Measurements from ENCODE around the gene CAMK2B.

The CAMK2B gene

GRCh38 chr7:44235066-44235465, 90.3 kb downstream of the CAMK2B start:
- Histone ChIP-seq H3K18ac (ENCODE audit: low read length) (no peak overlapping the region), H2BK5ac (ENCODE audit: low read length) (no peak overlapping the region), H3K4me2 (ENCODE audit: low read length) (no peak overlapping the region), H3K56ac (ENCODE audit: low read length) (no peak overlapping the region), H4K8ac (ENCODE audit: low read depth, low read length) (no peak overlapping the region), H2AK5ac (ENCODE audit: low read length) (no peak overlapping the region), H3K4me3 (ENCODE audit: low read length) (no peak overlapping the region), H3K27ac (ENCODE audit: low read depth, low read length) (no peak overlapping the region), H3K23ac (ENCODE audit: low read length) (no peak overlapping the region), H3K79me1 (ENCODE audit: low read length) (no peaks in the 10 kb centered on the region), H3K79me2 (ENCODE audit: control insufficient read depth, insufficient read depth, low read length) (no peaks in the 10 kb centered on the region), H3K9ac (ENCODE audit: low read length) (no peak overlapping the region), H2BK15ac (replicated peaks; ENCODE audit: low read depth) (no peak overlapping the region), H2BK120ac (ENCODE audit: low read depth, low read length) (no peak overlapping the region), H3K4me1 (ENCODE audit: control insufficient read depth, low read depth, low read length) (no peaks in the 10 kb centered on the region), H3K4ac (ENCODE audit: low read depth, low read length) (no peak overlapping the region), H4K5ac (ENCODE audit: low read length) (no peak overlapping the region), H3K36me3 (ENCODE audit: control insufficient read depth, insufficient read depth, low read length) (no peaks in the 10 kb centered on the region), H3K27me3 (ENCODE audit: insufficient read depth, low read length, poor library complexity) (no peaks in the 10 kb centered on the region)
- DNase-seq: no peak
- WGBS (ENCODE audit: extremely low coverage, insufficient coverage, low lambda C conversion rate): no CpG with 5 or more reads among the region's 8 CpGs

- no CpG with 5 or more reads among the region's 22 CpGs for WGBS (ENCODE audit: extremely low coverage, insufficient coverage, low lambda C conversion rate)
- no peak overlapping the region for H3K27ac ChIP-seq (ENCODE audit: low read depth, low read length)
- no peak overlapping the region for H3K4ac ChIP-seq (ENCODE audit: low read depth, low read length)
- no peaks in the 10 kb centered on the region for H3K4me1 ChIP-seq (ENCODE audit: control insufficient read depth, low read depth, low read length)
- H4K5ac ChIP-seq (ENCODE audit: low read length): no peak overlapping the region
- no peak overlapping the region for H2BK5ac ChIP-seq (ENCODE audit: low read length)
- no peaks in the 10 kb centered on the region for H3K79me2 ChIP-seq (ENCODE audit: control insufficient read depth, insufficient read depth, low read length)
- H3K4me3 ChIP-seq (ENCODE audit: low read length): no peak overlapping the region
- no peak overlapping the region for H2BK15ac ChIP-seq (replicated peaks; ENCODE audit: low read depth)
- no peak overlapping the region for H3K18ac ChIP-seq (ENCODE audit: low read length)
- no peak overlapping the region for H3K56ac ChIP-seq (ENCODE audit: low read length)
- H2BK120ac ChIP-seq (ENCODE audit: low read depth, low read length): no peak overlapping the region
- no peaks in the 10 kb centered on the region for H3K27me3 ChIP-seq (ENCODE audit: insufficient read depth, low read length, poor library complexity)
- H3K79me1 ChIP-seq (ENCODE audit: low read length): no peaks in the 10 kb centered on the region
- no peak overlapping the region for H3K9ac ChIP-seq (ENCODE audit: low read length)
- H3K36me3 ChIP-seq (ENCODE audit: control insufficient read depth, insufficient read depth, low read length): no peaks in the 10 kb centered on the region
- H3K23ac ChIP-seq (ENCODE audit: low read length): no peak overlapping the region
- H4K8ac ChIP-seq (ENCODE audit: low read depth, low read length): no peak overlapping the region
- no peak for DNase-seq
- no peak overlapping the region for H2AK5ac ChIP-seq (ENCODE audit: low read length)
- no peak overlapping the region for H3K4me2 ChIP-seq (ENCODE audit: low read length)
These were observed 92.3 kb downstream of the CAMK2B start for GRCh38 chr7:44232901-44233715.

GRCh38 chr7:44232396-44232795, 93.0 kb downstream of the CAMK2B start:
- Histone ChIP-seq H3K18ac (ENCODE audit: low read length) (no peak overlapping the region), H3K56ac (ENCODE audit: low read length) (no peak overlapping the region), H2AK5ac (ENCODE audit: low read length) (no peak overlapping the region), H3K79me1 (ENCODE audit: low read length) (no peaks in the 10 kb centered on the region), H3K36me3 (ENCODE audit: control insufficient read depth, insufficient read depth, low read length) (no peaks in the 10 kb centered on the region), H3K4me2 (ENCODE audit: low read length) (no peak overlapping the region), H2BK120ac (ENCODE audit: low read depth, low read length) (no peak overlapping the region), H4K8ac (ENCODE audit: low read depth, low read length) (no peak overlapping the region), H2BK15ac (replicated peaks; ENCODE audit: low read depth) (no peak overlapping the region), H2BK5ac (ENCODE audit: low read length) (no peak overlapping the region), H3K23ac (ENCODE audit: low read length) (no peak overlapping the region), H3K4me1 (ENCODE audit: control insufficient read depth, low read depth, low read length) (no peaks in the 10 kb centered on the region), H3K4ac (ENCODE audit: low read depth, low read length) (no peak overlapping the region), H3K27ac (ENCODE audit: low read depth, low read length) (no peak overlapping the region), H3K27me3 (ENCODE audit: insufficient read depth, low read length, poor library complexity) (no peaks in the 10 kb centered on the region), H3K79me2 (ENCODE audit: control insufficient read depth, insufficient read depth, low read length) (no peaks in the 10 kb centered on the region), H4K5ac (ENCODE audit: low read length) (no peak overlapping the region), H3K9ac (ENCODE audit: low read length) (no peak overlapping the region), H3K4me3 (ENCODE audit: low read length) (no peak overlapping the region)
- DNase-seq: no peak
- WGBS (ENCODE audit: extremely low coverage, insufficient coverage, low lambda C conversion rate): no CpG with 5 or more reads among the region's 13 CpGs

GRCh38 chr7:44231088-44231487, 94.3 kb downstream of the CAMK2B start:
- Histone ChIP-seq H2BK120ac (ENCODE audit: low read depth, low read length) (no peak overlapping the region), H3K79me1 (ENCODE audit: low read length) (no peaks in the 10 kb centered on the region), H4K5ac (ENCODE audit: low read length) (no peak overlapping the region), H3K4me2 (ENCODE audit: low read length) (no peak overlapping the region), H2BK5ac (ENCODE audit: low read length) (no peak overlapping the region), H3K4me1 (ENCODE audit: control insufficient read depth, low read depth, low read length) (no peaks in the 10 kb centered on the region), H3K18ac (ENCODE audit: low read length) (no peak overlapping the region), H3K27me3 (ENCODE audit: insufficient read depth, low read length, poor library complexity) (no peaks in the 10 kb centered on the region), H2BK15ac (replicated peaks; ENCODE audit: low read depth) (no peak overlapping the region), H2AK5ac (ENCODE audit: low read length) (no peak overlapping the region), H3K4me3 (ENCODE audit: low read length) (no peak overlapping the region), H3K9ac (ENCODE audit: low read length) (no peak overlapping the region), H3K4ac (ENCODE audit: low read depth, low read length) (no peak overlapping the region), H3K79me2 (ENCODE audit: control insufficient read depth, insufficient read depth, low read length) (no peaks in the 10 kb centered on the region), H4K8ac (ENCODE audit: low read depth, low read length) (no peak overlapping the region), H3K23ac (ENCODE audit: low read length) (no peak overlapping the region), H3K36me3 (ENCODE audit: control insufficient read depth, insufficient read depth, low read length) (no peaks in the 10 kb centered on the region), H3K56ac (ENCODE audit: low read length) (no peak overlapping the region), H3K27ac (ENCODE audit: low read depth, low read length) (no peak overlapping the region)
- WGBS (ENCODE audit: extremely low coverage, insufficient coverage, low lambda C conversion rate): no CpG with 5 or more reads among the region's 12 CpGs
- no peak for DNase-seq

GRCh38 chr7:44230286-44230685, 95.1 kb downstream of the CAMK2B start:
- WGBS (ENCODE audit: extremely low coverage, insufficient coverage, low lambda C conversion rate): no CpG with 5 or more reads among the region's 7 CpGs
- H3K9ac ChIP-seq (ENCODE audit: low read length): no peak overlapping the region

More at GRCh38 chr7:44230286-44230685, 95.1 kb downstream of the CAMK2B start:
- Histone ChIP-seq H3K4ac (ENCODE audit: low read depth, low read length) (no peak overlapping the region), H3K27ac (ENCODE audit: low read depth, low read length) (no peak overlapping the region), H2BK120ac (ENCODE audit: low read depth, low read length) (no peak overlapping the region), H3K27me3 (ENCODE audit: insufficient read depth, low read length, poor library complexity) (no peaks in the 10 kb centered on the region), H3K79me2 (ENCODE audit: control insufficient read depth, insufficient read depth, low read length) (no peaks in the 10 kb centered on the region), H2BK15ac (replicated peaks; ENCODE audit: low read depth) (no peak overlapping the region), H2AK5ac (ENCODE audit: low read length) (no peak overlapping the region), H4K8ac (ENCODE audit: low read depth, low read length) (no peak overlapping the region), H2BK5ac (ENCODE audit: low read length) (no peak overlapping the region), H3K4me1 (ENCODE audit: control insufficient read depth, low read depth, low read length) (no peaks in the 10 kb centered on the region), H3K56ac (ENCODE audit: low read length) (no peak overlapping the region), H3K36me3 (ENCODE audit: control insufficient read depth, insufficient read depth, low read length) (no peaks in the 10 kb centered on the region), H3K23ac (ENCODE audit: low read length) (no peak overlapping the region), H3K4me2 (ENCODE audit: low read length) (no peak overlapping the region), H3K4me3 (ENCODE audit: low read length) (no peak overlapping the region), H3K18ac (ENCODE audit: low read length) (no peak overlapping the region), H3K79me1 (ENCODE audit: low read length) (no peaks in the 10 kb centered on the region), H4K5ac (ENCODE audit: low read length) (no peak overlapping the region)
- no peak for DNase-seq
